Bronchial epithelial cell (primary cell): ENCODE measurements around the gene MCCC1. TPM values are rescaled to one million over a fixed set of nuclear protein-coding genes. Genes with fewer than 3 reads are reported as not detected.
"Not testable (repeated sequence)": the region's sequence is repeated elsewhere in the genome, so short reads cannot be mapped to it uniquely, and the experiment has no call there.

Experiments
- DNase-seq: peaks from one replicate; pipeline ENCODE4 v3.0.0-alpha.2; 2010; ENCODE audit warnings: low read depth
- FAIRE-seq: peaks from 2 replicates; lab custom pipeline; 2011; peaks lifted over from hg19 to GRCh38; lab: Jason Lieb, UNC
- H3K27me3 ChIP-seq: 2 replicates; pipeline ENCODE4 v1.5.1; 2011; ENCODE audit warnings: low read length; ENCODE audit not compliant: control insufficient read depth, insufficient read depth
- H3K36me3 ChIP-seq: 2 replicates; pipeline ENCODE4 v1.5.1; 2011; ENCODE audit warnings: low read length; ENCODE audit not compliant: control insufficient read depth, insufficient read depth
- H3K4me3 ChIP-seq: 2 replicates; pipeline ENCODE4 v1.5.1; 2011; ENCODE audit warnings: mild to moderate bottlenecking, low read depth, low read length, control low read depth
- total RNA-seq: library from RNA; depleted of rRNA; stranded (reverse); fragments of >200 nt; gene quantifications from 2 replicates; pipeline ENCODE4 v1.2.1, GENCODE V29; 2014
- TF ChIP-seq, protein P1 (sequence below): IDR thresholded peaks from 2 replicates; pipeline ENCODE4 v1.5.1; 2011; ENCODE audit warnings: mild to moderate bottlenecking, moderate library complexity, low read length, control low read depth, inconsistent platforms; ENCODE audit not compliant: insufficient read depth, severe bottlenecking

MCCC1 gene
- total RNA-seq, 1 donor from 2014 or later, result 17.9 TPM

- no peaks in the 10 kb centered on the region for H3K27me3 ChIP-seq
- no peak for DNase-seq
- TF ChIP-seq, protein P1, sequence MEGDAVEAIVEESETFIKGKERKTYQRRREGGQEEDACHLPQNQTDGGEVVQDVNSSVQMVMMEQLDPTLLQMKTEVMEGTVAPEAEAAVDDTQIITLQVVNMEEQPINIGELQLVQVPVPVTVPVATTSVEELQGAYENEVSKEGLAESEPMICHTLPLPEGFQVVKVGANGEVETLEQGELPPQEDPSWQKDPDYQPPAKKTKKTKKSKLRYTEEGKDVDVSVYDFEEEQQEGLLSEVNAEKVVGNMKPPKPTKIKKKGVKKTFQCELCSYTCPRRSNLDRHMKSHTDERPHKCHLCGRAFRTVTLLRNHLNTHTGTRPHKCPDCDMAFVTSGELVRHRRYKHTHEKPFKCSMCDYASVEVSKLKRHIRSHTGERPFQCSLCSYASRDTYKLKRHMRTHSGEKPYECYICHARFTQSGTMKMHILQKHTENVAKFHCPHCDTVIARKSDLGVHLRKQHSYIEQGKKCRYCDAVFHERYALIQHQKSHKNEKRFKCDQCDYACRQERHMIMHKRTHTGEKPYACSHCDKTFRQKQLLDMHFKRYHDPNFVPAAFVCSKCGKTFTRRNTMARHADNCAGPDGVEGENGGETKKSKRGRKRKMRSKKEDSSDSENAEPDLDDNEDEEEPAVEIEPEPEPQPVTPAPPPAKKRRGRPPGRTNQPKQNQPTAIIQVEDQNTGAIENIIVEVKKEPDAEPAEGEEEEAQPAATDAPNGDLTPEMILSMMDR, result no peak
- no peaks in the 10 kb centered on the region for H3K36me3 ChIP-seq
- FAIRE-seq, result no peak
- H3K4me3 ChIP-seq, result no peak overlapping the region
Measured at GRCh38 chr3:183013074-183013473, 86.2 kb downstream of the MCCC1 start.

DNA sequence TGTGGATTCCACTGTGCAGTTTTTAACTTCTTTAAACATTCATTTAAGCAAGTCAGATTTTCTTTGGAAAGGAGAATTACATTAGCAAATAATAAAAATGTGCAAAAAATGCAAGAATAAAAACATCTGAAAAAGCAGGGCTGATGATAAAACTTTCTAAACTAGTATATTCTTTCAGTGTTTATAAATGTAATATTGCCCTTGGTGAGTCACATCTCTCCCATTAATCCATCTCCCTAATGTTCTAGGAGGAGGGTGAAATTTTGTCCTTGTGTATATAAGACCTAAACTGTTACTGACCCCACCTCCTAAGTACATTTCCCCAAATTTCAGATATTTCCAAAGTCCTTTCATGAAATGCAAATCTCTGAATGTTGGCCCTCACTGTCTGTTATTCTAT lies 90.5 kb downstream of the MCCC1 start:
- no peak for FAIRE-seq
- no peaks in the 10 kb centered on the region for H3K27me3 ChIP-seq
- H3K4me3 ChIP-seq, result no peak overlapping the region
- no peaks in the 10 kb centered on the region for H3K36me3 ChIP-seq
- no peak for DNase-seq
- TF ChIP-seq, protein P1, result no peak

GRCh38 chr3:183008303-183008702 lies 91.0 kb downstream of the MCCC1 start:
- DNase-seq, result no peak
- H3K4me3 ChIP-seq, result no peak overlapping the region
- no peak for FAIRE-seq
- TF ChIP-seq, protein P1, result no peak
- no peaks in the 10 kb centered on the region for H3K27me3 ChIP-seq
- no peaks in the 10 kb centered on the region for H3K36me3 ChIP-seq

DNA sequence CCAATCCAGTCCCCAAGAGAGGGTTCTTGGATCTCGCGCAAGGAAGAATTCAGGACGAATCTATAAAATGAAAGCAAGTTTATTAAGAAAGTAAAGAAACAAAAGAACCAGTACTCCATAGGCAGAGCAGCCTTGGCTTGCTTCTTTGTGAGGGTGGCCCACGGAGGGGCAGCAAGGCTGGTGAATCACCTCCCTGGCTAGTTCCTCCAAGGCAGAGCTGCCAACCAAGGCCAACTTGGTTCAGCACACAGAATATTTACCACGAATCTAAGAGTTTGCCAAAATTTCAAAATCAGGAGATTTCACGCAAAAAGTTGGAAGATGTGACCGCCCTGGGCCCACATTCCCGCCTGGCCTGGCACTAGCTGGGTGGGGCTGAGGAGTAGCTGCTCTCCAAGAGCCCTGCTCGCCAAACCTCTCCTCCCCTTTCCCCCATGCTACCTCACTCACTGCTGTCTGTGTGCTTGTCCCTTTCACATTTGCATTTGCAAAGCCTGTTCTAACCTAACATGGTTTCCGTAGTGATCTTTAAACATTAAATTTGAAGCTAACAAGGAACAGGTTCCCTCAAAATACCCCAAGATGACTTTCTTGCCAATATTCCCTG lies 92.8 kb downstream of the MCCC1 start:
- FAIRE-seq (no peak), DNase-seq (no peak)
- no peaks in the 10 kb centered on the region for H3K36me3 ChIP-seq
- H3K4me3 ChIP-seq, result no peak overlapping the region
- no peaks in the 10 kb centered on the region for H3K27me3 ChIP-seq
- TF ChIP-seq, protein P1, result no peak

GRCh38 chr3:182999767-183000166 lies 99.5 kb downstream of the MCCC1 start:
- no peak for DNase-seq
- Histone ChIP-seq H3K36me3 (no peaks in the 10 kb centered on the region), H3K4me3 (no peak overlapping the region), H3K27me3 (no peaks in the 10 kb centered on the region)
- FAIRE-seq, result no peak
- TF ChIP-seq, protein P1, result no peak

GRCh38 chr3:182993486-182994201 lies 105.7 kb downstream of the MCCC1 start:
- FAIRE-seq, H3K4me3 ChIP-seq, H3K27me3 ChIP-seq, H3K36me3 ChIP-seq: not testable (repeated sequence)
- DNase-seq, result peak; percentile 12
